Neural cell (in vitro differentiated cells): ENCODE results near the gene MAFB.

Experiments used
- CTCF ChIP-seq: fragments of 450-650 bp; IDR thresholded peaks from 2 replicates; pipeline ENCODE4 v1.5.1; 2014; ENCODE audit warnings: antibody characterized with exemption, mild to moderate bottlenecking, moderate library complexity; ENCODE audit not compliant: poor library complexity, severe bottlenecking
- EP300 ChIP-seq: fragments of 450-650 bp; conservative IDR thresholded peaks from 2 replicates; pipeline ENCODE4 v1.6.1; 2014; ENCODE audit warnings: antibody characterized with exemption, mild to moderate bottlenecking, moderate library complexity; ENCODE audit not compliant: poor library complexity, severe bottlenecking
- EZH2 ChIP-seq: fragments of 200-600, 300-800 bp; shearing (Covaris generic), sonication (generic); IDR thresholded peaks from 2 replicates; pipeline ENCODE4 v1.6.1; 2014; ENCODE audit warnings: antibody characterized with exemption, low read length, borderline replicate concordance, mild to moderate bottlenecking; ENCODE audit not compliant: insufficient read depth, poor library complexity, severe bottlenecking
- MXI1 ChIP-seq: fragments of 450-650 bp; conservative IDR thresholded peaks from 2 replicates; pipeline ENCODE4 v1.6.1; 2014; ENCODE audit warnings: antibody characterized with exemption, mild to moderate bottlenecking; ENCODE audit not compliant: poor library complexity, severe bottlenecking
- POLR2AphosphoS5 ChIP-seq: IDR thresholded peaks from 2 replicates; pipeline ENCODE4 v1.6.1; 2012
- RAD21 ChIP-seq: fragments of 450-650 bp; conservative IDR thresholded peaks from 2 replicates; pipeline ENCODE4 v1.6.1; 2014; ENCODE audit warnings: antibody characterized with exemption, mild to moderate bottlenecking, moderate library complexity
- REST ChIP-seq: IDR thresholded peaks from 2 replicates; pipeline ENCODE4 v1.6.1; 2012; ENCODE audit warnings: borderline replicate concordance
- SMC3 ChIP-seq: fragments of 450-650 bp; conservative IDR thresholded peaks from 2 replicates; pipeline ENCODE4 v1.6.1; 2014; ENCODE audit warnings: antibody characterized with exemption, mild to moderate bottlenecking, moderate library complexity; ENCODE audit not compliant: poor library complexity
- TAF1 ChIP-seq: IDR thresholded peaks from 2 replicates; pipeline ENCODE4 v1.6.1; 2012; ENCODE audit warnings: low read depth

- TF ChIP-seq RAD21, result no peak
- TF ChIP-seq CTCF, result no peak
- no peak for TF ChIP-seq EP300
- no peak for TF ChIP-seq SMC3
- TF ChIP-seq TAF1, result no peak
- TF ChIP-seq REST, result no peak
- no peak for TF ChIP-seq EZH2
- no peak for TF ChIP-seq POLR2AphosphoS5
- TF ChIP-seq MXI1, result no peak
These were observed 10.7 kb downstream of the MAFB start for GRCh38 chr20:40678286-40678875.
